ENCODE data around the gene TRPV2.

Gene TRPV2

GRCh38 chr17:16463358-16464302 lies 48.3 kb downstream of the TRPV2 start:
- H3K56ac ChIP-seq (ENCODE audit: low read length) = no peak overlapping the region
- H3K23ac ChIP-seq (ENCODE audit: low read length) = no peak overlapping the region
- H3K79me2 ChIP-seq (ENCODE audit: control insufficient read depth, insufficient read depth, low read length) = no peaks in the 10 kb centered on the region
- no peak overlapping the region for H2AK5ac ChIP-seq (ENCODE audit: low read length)
- H3K4ac ChIP-seq (ENCODE audit: low read depth, low read length) = no peak overlapping the region
- no peak overlapping the region for H2BK120ac ChIP-seq (ENCODE audit: low read depth, low read length)
- no peaks in the 10 kb centered on the region for H3K79me1 ChIP-seq (ENCODE audit: low read length)
- no peak overlapping the region for H4K5ac ChIP-seq (ENCODE audit: low read length)
- no peak overlapping the region for H2BK5ac ChIP-seq (ENCODE audit: low read length)
- H3K18ac ChIP-seq (ENCODE audit: low read length) = no peak overlapping the region
- H3K4me1 ChIP-seq (ENCODE audit: control insufficient read depth, low read depth, low read length) = peaks cover 8% of the 10 kb centered on the region
- WGBS (ENCODE audit: extremely low coverage, insufficient coverage, low lambda C conversion rate) = no CpG with 5 or more reads among the region's 13 CpGs
- H3K27me3 ChIP-seq (ENCODE audit: insufficient read depth, low read length, poor library complexity) = no peaks in the 10 kb centered on the region
- H3K36me3 ChIP-seq (ENCODE audit: control insufficient read depth, insufficient read depth, low read length) = no peaks in the 10 kb centered on the region
- H2BK15ac ChIP-seq (replicated peaks; ENCODE audit: low read depth) = no peak overlapping the region
- H3K27ac ChIP-seq (ENCODE audit: low read depth, low read length) = no peak overlapping the region
- no peak for DNase-seq
- H3K4me2 ChIP-seq (ENCODE audit: low read length) = no peak overlapping the region
- no peak overlapping the region for H3K4me3 ChIP-seq (ENCODE audit: low read length)
- H4K8ac ChIP-seq (ENCODE audit: low read depth, low read length) = no peak overlapping the region
- H3K9ac ChIP-seq (ENCODE audit: low read length) = no peak overlapping the region

GRCh38 chr17:16464303-16465051 lies 49.1 kb downstream of the TRPV2 start:
- Histone ChIP-seq H3K27me3 (ENCODE audit: insufficient read depth, low read length, poor library complexity) (no peaks in the 10 kb centered on the region), H4K8ac (ENCODE audit: low read depth, low read length) (no peak overlapping the region), H4K5ac (ENCODE audit: low read length) (no peak overlapping the region), H3K79me1 (ENCODE audit: low read length) (no peaks in the 10 kb centered on the region), H3K27ac (ENCODE audit: low read depth, low read length) (no peak overlapping the region), H3K56ac (ENCODE audit: low read length) (no peak overlapping the region), H3K4me3 (ENCODE audit: low read length) (no peak overlapping the region), H3K79me2 (ENCODE audit: control insufficient read depth, insufficient read depth, low read length) (no peaks in the 10 kb centered on the region), H3K4me1 (ENCODE audit: control insufficient read depth, low read depth, low read length) (peaks cover 6% of the 10 kb centered on the region), H2BK5ac (ENCODE audit: low read length) (no peak overlapping the region), H3K4me2 (ENCODE audit: low read length) (no peak overlapping the region), H3K18ac (ENCODE audit: low read length) (no peak overlapping the region), H3K23ac (ENCODE audit: low read length) (no peak overlapping the region), H2BK15ac (replicated peaks; ENCODE audit: low read depth) (no peak overlapping the region), H2BK120ac (ENCODE audit: low read depth, low read length) (no peak overlapping the region), H3K4ac (ENCODE audit: low read depth, low read length) (no peak overlapping the region), H3K9ac (ENCODE audit: low read length) (no peak overlapping the region), H3K36me3 (ENCODE audit: control insufficient read depth, insufficient read depth, low read length) (no peaks in the 10 kb centered on the region), H2AK5ac (ENCODE audit: low read length) (no peak overlapping the region)
- no peak for DNase-seq
- WGBS (ENCODE audit: extremely low coverage, insufficient coverage, low lambda C conversion rate) = no CpG with 5 or more reads among the region's 12 CpGs

- WGBS (ENCODE audit: extremely low coverage, insufficient coverage, low lambda C conversion rate) = no CpG with 5 or more reads among the region's 3 CpGs
- Histone ChIP-seq H4K5ac (ENCODE audit: low read length) (no peak overlapping the region), H3K79me1 (ENCODE audit: low read length) (no peaks in the 10 kb centered on the region), H3K4ac (ENCODE audit: low read depth, low read length) (no peak overlapping the region), H3K79me2 (ENCODE audit: control insufficient read depth, insufficient read depth, low read length) (no peaks in the 10 kb centered on the region), H2BK120ac (ENCODE audit: low read depth, low read length) (no peak overlapping the region), H2BK15ac (replicated peaks; ENCODE audit: low read depth) (no peak overlapping the region), H3K23ac (ENCODE audit: low read length) (no peak overlapping the region), H3K36me3 (ENCODE audit: control insufficient read depth, insufficient read depth, low read length) (no peaks in the 10 kb centered on the region), H3K4me3 (ENCODE audit: low read length) (no peak overlapping the region), H3K4me1 (ENCODE audit: control insufficient read depth, low read depth, low read length) (peaks cover 3% of the 10 kb centered on the region), H2BK5ac (ENCODE audit: low read length) (no peak overlapping the region), H3K27me3 (ENCODE audit: insufficient read depth, low read length, poor library complexity) (no peaks in the 10 kb centered on the region), H3K4me2 (ENCODE audit: low read length) (no peak overlapping the region), H2AK5ac (ENCODE audit: low read length) (no peak overlapping the region), H3K27ac (ENCODE audit: low read depth, low read length) (no peak overlapping the region), H4K8ac (ENCODE audit: low read depth, low read length) (no peak overlapping the region), H3K18ac (ENCODE audit: low read length) (no peak overlapping the region), H3K56ac (ENCODE audit: low read length) (no peak overlapping the region), H3K9ac (ENCODE audit: low read length) (no peak overlapping the region)
- no peak for DNase-seq
Observed at GRCh38 chr17:16465052-16465312, 49.6 kb downstream of the TRPV2 start.

GRCh38 chr17:16465861-16466338 lies 50.5 kb downstream of the TRPV2 start:
- H4K8ac ChIP-seq (ENCODE audit: low read depth, low read length) = no peak overlapping the region
- no peak overlapping the region for H3K18ac ChIP-seq (ENCODE audit: low read length)
- H2AK5ac ChIP-seq (ENCODE audit: low read length) = no peak overlapping the region
- H3K27ac ChIP-seq (ENCODE audit: low read depth, low read length) = no peak overlapping the region
- H2BK120ac ChIP-seq (ENCODE audit: low read depth, low read length) = no peak overlapping the region
- no peak overlapping the region for H3K4me2 ChIP-seq (ENCODE audit: low read length)
- no peak overlapping the region for H3K9ac ChIP-seq (ENCODE audit: low read length)
- no peaks in the 10 kb centered on the region for H3K79me1 ChIP-seq (ENCODE audit: low read length)
- H3K56ac ChIP-seq (ENCODE audit: low read length) = no peak overlapping the region
- no peak overlapping the region for H2BK5ac ChIP-seq (ENCODE audit: low read length)
- H3K27me3 ChIP-seq (ENCODE audit: insufficient read depth, low read length, poor library complexity) = no peaks in the 10 kb centered on the region
- H3K4me3 ChIP-seq (ENCODE audit: low read length) = no peak overlapping the region
- no peak overlapping the region for H2BK15ac ChIP-seq (replicated peaks; ENCODE audit: low read depth)
- H3K36me3 ChIP-seq (ENCODE audit: control insufficient read depth, insufficient read depth, low read length) = no peaks in the 10 kb centered on the region
- no peak overlapping the region for H3K23ac ChIP-seq (ENCODE audit: low read length)
- peak; percentile 58 for DNase-seq
- no peaks in the 10 kb centered on the region for H3K4me1 ChIP-seq (ENCODE audit: control insufficient read depth, low read depth, low read length)
- no CpG with 5 or more reads among the region's 4 CpGs for WGBS (ENCODE audit: extremely low coverage, insufficient coverage, low lambda C conversion rate)
- no peak overlapping the region for H4K5ac ChIP-seq (ENCODE audit: low read length)
- H3K79me2 ChIP-seq (ENCODE audit: control insufficient read depth, insufficient read depth, low read length) = no peaks in the 10 kb centered on the region
- no peak overlapping the region for H3K4ac ChIP-seq (ENCODE audit: low read depth, low read length)

GRCh38 chr17:16466407-16466806 lies 51.0 kb downstream of the TRPV2 start:
- no peak for DNase-seq
- no peak overlapping the region for H3K4me2 ChIP-seq (ENCODE audit: low read length)
- no peak overlapping the region for H4K8ac ChIP-seq (ENCODE audit: low read depth, low read length)
- H2AK5ac ChIP-seq (ENCODE audit: low read length) = no peak overlapping the region
- no peak overlapping the region for H3K27ac ChIP-seq (ENCODE audit: low read depth, low read length)
- no peak overlapping the region for H4K5ac ChIP-seq (ENCODE audit: low read length)
- H3K27me3 ChIP-seq (ENCODE audit: insufficient read depth, low read length, poor library complexity) = no peaks in the 10 kb centered on the region
- no peak overlapping the region for H2BK5ac ChIP-seq (ENCODE audit: low read length)
- H3K23ac ChIP-seq (ENCODE audit: low read length) = no peak overlapping the region
- no peak overlapping the region for H2BK120ac ChIP-seq (ENCODE audit: low read depth, low read length)
- H3K56ac ChIP-seq (ENCODE audit: low read length) = no peak overlapping the region
- no peak overlapping the region for H3K18ac ChIP-seq (ENCODE audit: low read length)
- no peaks in the 10 kb centered on the region for H3K79me1 ChIP-seq (ENCODE audit: low read length)
- no peak overlapping the region for H2BK15ac ChIP-seq (replicated peaks; ENCODE audit: low read depth)
- no CpG with 5 or more reads among the region's 9 CpGs for WGBS (ENCODE audit: extremely low coverage, insufficient coverage, low lambda C conversion rate)
- no peak overlapping the region for H3K4me3 ChIP-seq (ENCODE audit: low read length)
- H3K36me3 ChIP-seq (ENCODE audit: control insufficient read depth, insufficient read depth, low read length) = no peaks in the 10 kb centered on the region
- H3K79me2 ChIP-seq (ENCODE audit: control insufficient read depth, insufficient read depth, low read length) = no peaks in the 10 kb centered on the region
- H3K9ac ChIP-seq (ENCODE audit: low read length) = no peak overlapping the region
- H3K4ac ChIP-seq (ENCODE audit: low read depth, low read length) = no peak overlapping the region
- H3K4me1 ChIP-seq (ENCODE audit: control insufficient read depth, low read depth, low read length) = no peaks in the 10 kb centered on the region
